ENCODE measurements around the gene CDH12. TPM values are rescaled to one million over a fixed set of nuclear protein-coding genes. Genes with fewer than 3 reads are reported as not detected.

Gene CDH12
- total and polyA plus RNA-seq, 10 of the 15 experiments (the other 5 are each of a cell fraction or from before 2014, with no cell fraction given), result 0.03 to 0.16 TPM; not detected in 8

DNA sequence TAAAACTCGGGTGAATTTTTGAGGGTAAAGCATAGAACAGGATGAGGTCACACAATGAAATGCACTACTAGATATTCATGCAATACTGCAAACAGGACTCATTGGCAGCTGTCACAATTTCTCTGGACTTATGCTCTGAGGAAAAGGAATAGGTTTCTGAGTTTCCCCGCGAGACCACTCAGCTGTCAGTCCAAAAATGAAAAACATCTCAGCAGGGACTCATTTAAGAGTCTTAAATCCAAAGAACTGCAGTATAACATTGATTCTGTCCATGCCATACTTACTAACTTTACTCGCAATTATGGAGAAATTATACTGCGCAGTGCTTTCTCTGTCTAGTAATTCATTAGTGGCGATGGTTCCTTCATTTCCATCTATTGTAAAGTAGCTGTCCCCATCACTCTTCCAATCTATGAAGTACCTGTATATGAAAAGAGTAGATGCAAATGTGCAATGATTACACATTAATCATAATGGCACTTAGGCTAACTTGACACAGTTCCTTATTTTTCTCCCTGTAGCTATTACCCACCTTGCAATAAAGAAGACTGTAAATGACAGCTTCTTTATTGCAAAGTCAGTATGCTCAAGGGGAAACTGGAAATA, 1070.0 kb downstream of the CDH12 start:
- ATAC-seq (no peak), DNase-seq (ENCODE audit: low read depth, low spot score) (no peak), FAIRE-seq (no peak)
- no peaks in the 10 kb centered on the region for H3K79me2 ChIP-seq (ENCODE audit: control insufficient read depth, insufficient read depth, low read length)
- no peak overlapping the region for H3K4me2 ChIP-seq (ENCODE audit: control insufficient read depth, insufficient read depth)
- no peaks in the 10 kb centered on the region for H3K27me3 ChIP-seq (replicated peaks in 1 of 2; ENCODE audit: control insufficient read depth in 2 of 2, insufficient read depth in 2 of 2, low read length in 1 of 2)
- H3K27ac ChIP-seq (ENCODE audit: control insufficient read depth, insufficient read depth), result no peak overlapping the region
- H2AFZ ChIP-seq (ENCODE audit: control insufficient read depth, low read depth, low read length), result no peak overlapping the region
- POLR2A ChIA-PET, result no interaction called here
- no peaks in the 10 kb centered on the region for H4K20me1 ChIP-seq (ENCODE audit: control insufficient read depth, insufficient read depth)
- BruUV-seq (replicated peaks), result no TSS peak
- in situ Hi-C loops (cut with MboI), result no loop called here
- H3K4me1 ChIP-seq (ENCODE audit: control insufficient read depth, insufficient read depth, low read length), result no peaks in the 10 kb centered on the region
- CTCF ChIA-PET, result interaction anchor here (1.0 kb wide), 1 partner anchor 26 kb away, joined by 3 read pairs; no protein-coding TSS in a partner anchor
- no peak overlapping the region for H3K9ac ChIP-seq (ENCODE audit: control insufficient read depth, insufficient read depth, low read length)
- TF ChIP-seq GATAD2B (conservative IDR thresholded peaks at IDR 0.05; ENCODE audit: low read depth), result no peak
- TF ChIP-seq RELA (IDR thresholded peaks at IDR 0.05; ENCODE audit: borderline replicate concordance, partially characterized antibody), result no peak
- TF ChIP-seq BMI1 (IDR thresholded peaks at IDR 0.05; ENCODE audit: borderline replicate concordance), result no peak
- TF ChIP-seq SP1 (IDR thresholded peaks at IDR 0.05; ENCODE audit: low read depth, low read length), result no peak
- no peak for TF ChIP-seq MTA2 (IDR thresholded peaks at IDR 0.05; ENCODE audit: low read depth)
- TF ChIP-seq PAX8 (IDR thresholded peaks at IDR 0.05), result no peak
- TF ChIP-seq, protein P1, sequence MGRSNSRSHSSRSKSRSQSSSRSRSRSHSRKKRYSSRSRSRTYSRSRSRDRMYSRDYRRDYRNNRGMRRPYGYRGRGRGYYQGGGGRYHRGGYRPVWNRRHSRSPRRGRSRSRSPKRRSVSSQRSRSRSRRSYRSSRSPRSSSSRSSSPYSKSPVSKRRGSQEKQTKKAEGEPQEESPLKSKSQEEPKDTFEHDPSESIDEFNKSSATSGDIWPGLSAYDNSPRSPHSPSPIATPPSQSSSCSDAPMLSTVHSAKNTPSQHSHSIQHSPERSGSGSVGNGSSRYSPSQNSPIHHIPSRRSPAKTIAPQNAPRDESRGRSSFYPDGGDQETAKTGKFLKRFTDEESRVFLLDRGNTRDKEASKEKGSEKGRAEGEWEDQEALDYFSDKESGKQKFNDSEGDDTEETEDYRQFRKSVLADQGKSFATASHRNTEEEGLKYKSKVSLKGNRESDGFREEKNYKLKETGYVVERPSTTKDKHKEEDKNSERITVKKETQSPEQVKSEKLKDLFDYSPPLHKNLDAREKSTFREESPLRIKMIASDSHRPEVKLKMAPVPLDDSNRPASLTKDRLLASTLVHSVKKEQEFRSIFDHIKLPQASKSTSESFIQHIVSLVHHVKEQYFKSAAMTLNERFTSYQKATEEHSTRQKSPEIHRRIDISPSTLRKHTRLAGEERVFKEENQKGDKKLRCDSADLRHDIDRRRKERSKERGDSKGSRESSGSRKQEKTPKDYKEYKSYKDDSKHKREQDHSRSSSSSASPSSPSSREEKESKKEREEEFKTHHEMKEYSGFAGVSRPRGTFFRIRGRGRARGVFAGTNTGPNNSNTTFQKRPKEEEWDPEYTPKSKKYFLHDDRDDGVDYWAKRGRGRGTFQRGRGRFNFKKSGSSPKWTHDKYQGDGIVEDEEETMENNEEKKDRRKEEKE (IDR thresholded peaks at IDR 0.05), result no peak
- no peak for TF ChIP-seq IKZF1 (conservative IDR thresholded peaks at IDR 0.05)
- no peak for TF ChIP-seq NFYB (IDR thresholded peaks at IDR 0.05; ENCODE audit: insufficient read depth, low read depth, low read length)
- TF ChIP-seq RUNX3 (IDR thresholded peaks at IDR 0.05; ENCODE audit: low read length), result no peak
- TF ChIP-seq RFX5 (IDR thresholded peaks at IDR 0.05; ENCODE audit: low read depth, low read length), result no peak
- no peak for TF ChIP-seq POLR2A (IDR thresholded peaks at IDR 0.05; ENCODE audit: low read depth, low read length)
- WGBS (ENCODE audit: insufficient coverage, insufficient replicate concordance, low lambda C conversion rate, missing lambda C conversion rate), result 32% methylated on average over 6 of the region's 6 CpGs
- RAD21 ChIA-PET (ENCODE audit: unreplicated experiment), result no interaction called here
- intact Hi-C loops (cut with micrococcal nuclease; ENCODE audit: unreplicated experiment), result no loop called here
- SMC1A ChIA-PET (ENCODE audit: uncharacterized antibody, unreplicated experiment), result no interaction called here
- no peak overlapping the region for H3K4me3 ChIP-seq
- no peaks in the 10 kb centered on the region for H3K36me3 ChIP-seq (ENCODE audit: control insufficient read depth in 2 of 2, insufficient read depth in 2 of 2, low read length in 1 of 2)
- no peaks in the 10 kb centered on the region for H3K9me3 ChIP-seq (replicated peaks; ENCODE audit: control insufficient read depth, insufficient read depth, low read length)

Data from GM12878 (cell line).